DLD1 (cell line): ENCODE measurements around the gene MSL2.
"Not testable (repeated sequence)": the region's sequence is repeated elsewhere in the genome, so short reads cannot be mapped to it uniquely, and the experiment has no call there.

Experiments used
- in situ Hi-C: cut with HindIII; loops from 2 replicates; pipeline ENCODE4 v1.10.0; 2017; ENCODE audit warnings: low sequenced_read_pairs

The MSL2 gene

GRCh38 chr3:136146981-136147729 lies 49.0 kb downstream of the MSL2 start:
- in situ Hi-C loops: no loop called here

- in situ Hi-C loops: not testable (repeated sequence)
Measured at GRCh38 chr3:136144397-136144796, 51.7 kb downstream of the MSL2 start.

DNA sequence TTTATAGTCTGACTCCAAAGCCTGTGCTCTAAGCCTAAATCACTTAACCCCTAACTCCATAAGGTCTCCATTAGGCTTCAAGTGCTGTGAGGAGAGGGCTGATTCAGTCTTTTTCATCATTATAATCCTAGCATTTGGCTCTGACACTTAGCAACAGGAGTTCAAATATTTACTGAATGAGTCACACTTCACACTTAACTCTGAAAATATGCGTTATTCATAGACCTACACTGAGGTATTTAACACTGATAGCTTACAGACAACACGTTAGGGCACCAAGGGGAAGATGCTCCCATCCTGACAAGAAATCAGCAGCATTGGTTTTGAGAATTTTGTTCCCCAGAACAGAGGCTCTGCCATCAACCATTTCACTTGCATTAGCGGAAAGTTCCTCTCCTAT lies 53.5 kb downstream of the MSL2 start:
- in situ Hi-C loops: no loop called here

DNA sequence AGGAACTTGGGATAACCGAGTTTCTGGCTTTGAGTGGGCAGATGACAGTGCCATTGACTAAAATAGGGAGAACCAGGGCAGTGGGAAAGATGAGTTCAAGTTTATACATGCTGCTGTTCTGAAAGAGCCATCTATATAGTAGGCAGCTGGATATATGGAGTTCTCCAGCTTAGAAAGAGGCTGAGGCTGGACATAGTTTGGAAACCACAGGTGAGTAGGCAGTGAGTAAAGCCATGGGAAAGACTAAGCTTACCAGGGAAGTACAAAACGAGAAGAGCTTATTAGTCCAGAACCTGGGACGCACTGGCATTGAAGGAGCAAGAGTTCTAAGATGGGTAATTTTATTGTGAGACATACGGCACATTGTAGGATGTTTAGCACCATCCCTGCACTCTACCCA lies 54.2 kb downstream of the MSL2 start:
- in situ Hi-C loops: no loop called here

DNA sequence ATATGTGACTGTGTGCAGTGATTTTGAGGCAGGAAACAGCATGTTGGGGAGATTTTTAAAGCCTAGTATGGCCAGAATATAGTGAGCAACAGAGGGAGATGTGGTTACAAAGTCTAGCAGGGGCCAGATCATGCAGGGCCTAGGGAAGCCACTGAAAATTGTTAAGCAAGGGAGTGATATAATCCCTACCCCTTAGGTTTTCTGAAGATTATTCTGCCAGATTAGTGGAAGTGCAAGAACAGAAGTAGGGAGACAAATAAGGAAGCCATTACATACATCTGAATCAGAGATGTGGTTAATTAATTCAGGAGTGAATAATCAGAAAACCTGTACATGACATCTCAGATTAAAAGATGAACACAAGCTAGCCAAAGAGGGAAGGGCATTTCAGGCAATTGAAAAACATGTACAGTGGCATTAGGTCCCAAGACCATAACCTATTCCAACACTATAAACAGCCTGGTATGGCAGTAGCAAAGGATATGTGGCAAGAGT lies 54.8 kb downstream of the MSL2 start:
- in situ Hi-C loops: no loop called here

DNA sequence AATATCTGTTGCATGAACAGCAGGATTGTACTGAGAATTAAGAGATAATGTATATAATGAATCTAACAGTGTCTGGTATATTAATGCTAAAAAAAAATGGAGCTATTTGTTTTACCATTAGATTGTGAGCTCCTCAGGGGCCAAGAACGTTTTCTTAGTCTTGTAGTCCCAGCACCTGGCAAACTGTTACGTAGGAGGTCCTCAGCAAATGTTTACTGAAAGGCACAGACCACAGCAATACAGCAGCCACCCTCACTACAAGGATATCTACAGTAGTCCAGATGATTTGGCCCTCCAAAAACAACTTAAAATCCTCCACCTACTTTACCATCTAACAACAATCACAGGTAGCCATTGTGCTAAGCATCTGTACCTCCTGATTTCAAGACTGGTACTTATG lies 59.7 kb downstream of the MSL2 start:
- in situ Hi-C loops: no loop called here

- in situ Hi-C loops: no loop called here
Measured at GRCh38 chr3:136135039-136135802, 60.9 kb downstream of the MSL2 start.

DNA sequence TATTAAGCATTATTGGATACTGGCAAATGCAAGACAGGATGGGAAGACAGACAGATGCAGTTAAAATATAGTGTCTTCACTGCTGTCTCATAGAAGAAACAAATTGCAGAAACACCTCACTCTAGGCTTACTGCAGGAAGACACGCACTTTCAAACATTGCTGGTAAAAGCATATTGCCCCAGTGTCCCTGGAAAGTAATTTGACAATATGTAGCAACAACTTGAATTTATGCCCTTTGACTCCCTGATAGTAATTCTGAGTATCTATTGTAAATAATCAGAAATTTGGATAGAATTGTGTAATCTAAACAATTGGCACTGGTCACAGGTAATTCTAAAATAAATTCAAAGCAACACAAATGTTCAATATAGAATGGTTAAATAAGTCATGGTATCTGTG lies 62.0 kb downstream of the MSL2 start:
- in situ Hi-C loops: no loop called here

- in situ Hi-C loops: not testable (repeated sequence)
Measured at GRCh38 chr3:136131647-136132046, 64.5 kb downstream of the MSL2 start.

- in situ Hi-C loops: no loop called here
Measured at GRCh38 chr3:136122006-136122405, 74.1 kb downstream of the MSL2 start.

DNA sequence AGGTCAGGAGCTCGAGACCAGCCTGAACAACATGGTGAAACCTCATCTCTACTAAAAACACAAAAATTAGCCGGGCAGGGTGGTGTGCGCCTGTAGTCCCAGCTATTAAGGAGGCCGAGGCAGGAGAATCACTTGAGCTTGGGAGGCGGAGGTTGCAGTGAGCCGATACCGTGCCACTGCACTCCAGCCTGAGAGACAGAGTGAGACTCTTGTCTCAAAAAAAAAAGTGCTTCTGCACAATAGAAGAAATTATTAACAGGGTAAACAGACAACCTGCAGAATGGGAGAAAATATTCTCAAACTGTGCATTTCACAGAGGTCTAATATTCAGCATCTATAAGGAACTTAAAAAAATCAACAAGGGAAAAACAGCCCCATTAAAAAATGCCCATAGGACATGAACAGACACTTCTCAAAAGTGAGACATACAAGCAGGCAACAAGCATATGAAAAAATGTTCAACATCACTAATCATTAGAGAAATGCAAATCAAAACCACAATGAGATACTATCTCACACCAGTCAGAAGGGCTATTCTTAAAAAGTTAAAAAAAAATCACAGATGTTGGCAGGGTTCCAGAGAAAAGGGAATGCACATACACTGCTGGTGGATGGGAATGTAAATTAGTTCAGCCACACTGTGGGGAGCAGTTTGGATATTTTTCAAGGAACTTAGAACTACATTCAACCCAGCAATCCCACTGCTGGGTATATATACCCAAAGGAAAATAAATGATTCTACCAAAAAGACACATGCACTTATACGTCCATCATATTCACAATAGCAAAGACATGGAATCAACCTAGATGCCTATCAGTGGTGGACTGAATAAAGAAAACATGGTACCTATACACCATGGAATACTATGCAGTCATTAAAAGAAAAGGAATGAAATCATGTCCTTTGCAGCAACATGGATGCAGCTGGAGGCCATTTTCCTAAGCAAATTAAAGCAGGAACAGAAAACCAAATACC lies 75.5 kb downstream of the MSL2 start:
- in situ Hi-C loops: no loop called here

DNA sequence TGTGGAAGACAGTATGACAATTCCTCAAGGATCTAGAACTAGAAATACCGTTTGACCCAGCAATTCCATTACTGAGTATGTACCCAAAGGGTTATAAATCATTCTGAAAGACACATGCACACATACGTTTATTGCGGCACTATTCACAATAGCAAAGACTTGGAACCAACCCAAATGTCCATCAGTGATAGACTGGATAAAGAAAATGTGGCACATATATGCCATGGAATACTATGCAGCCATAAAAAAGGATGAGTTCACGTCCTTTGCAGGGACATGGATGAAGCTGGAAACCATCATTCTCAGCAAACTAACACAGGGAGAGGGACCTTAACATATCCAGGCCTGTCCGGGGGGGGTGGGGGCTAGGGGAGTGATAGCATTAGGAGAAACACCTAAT lies 76.4 kb downstream of the MSL2 start:
- in situ Hi-C loops: not testable (repeated sequence)

- in situ Hi-C loops: not testable (repeated sequence)
Measured at GRCh38 chr3:136119332-136119731, 76.8 kb downstream of the MSL2 start.

DNA sequence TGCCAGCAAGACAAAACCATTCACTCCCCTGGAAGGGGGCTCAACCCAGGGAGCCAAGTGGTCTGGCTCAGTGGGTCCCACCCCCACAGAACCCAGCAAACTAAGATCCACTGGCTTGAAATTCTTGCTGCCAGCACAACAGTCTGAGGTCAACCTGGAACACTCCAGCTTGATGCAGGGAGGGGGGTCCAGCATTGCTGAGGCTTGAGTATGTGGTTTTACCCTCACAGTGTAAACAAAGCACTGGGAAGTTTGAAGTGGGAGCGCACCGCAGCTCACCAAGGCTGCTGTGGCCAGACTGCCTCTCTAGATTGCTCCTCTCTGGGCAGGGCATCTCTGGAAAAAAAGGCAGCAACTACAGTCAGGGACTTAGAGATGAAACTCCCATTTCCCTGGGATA lies 81.7 kb downstream of the MSL2 start:
- in situ Hi-C loops: no loop called here

GRCh38 chr3:136110481-136110880 lies 85.7 kb downstream of the MSL2 start:
- in situ Hi-C loops: no loop called here

GRCh38 chr3:136109499-136109898 lies 86.6 kb downstream of the MSL2 start:
- in situ Hi-C loops: no loop called here

DNA sequence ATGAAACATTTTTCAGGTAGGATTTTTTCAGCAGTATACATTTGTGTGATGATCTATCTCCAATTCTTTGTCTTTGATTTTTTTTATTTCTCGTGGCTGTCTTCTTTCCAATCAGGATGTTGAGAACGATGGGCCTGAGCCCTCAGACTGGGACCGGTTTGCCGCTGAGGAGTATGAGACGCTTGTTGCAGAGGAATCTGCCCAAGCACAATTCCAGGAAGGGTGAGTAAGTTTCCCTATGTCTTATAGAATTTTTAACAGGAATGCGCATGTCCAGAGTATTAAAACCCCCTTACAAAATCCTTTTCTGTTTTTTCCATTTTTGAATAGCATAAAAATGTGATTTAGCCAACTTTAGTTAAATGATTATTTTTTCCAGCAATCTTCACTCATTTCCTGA lies 90.0 kb downstream of the MSL2 start:
- in situ Hi-C loops: no loop called here

DNA sequence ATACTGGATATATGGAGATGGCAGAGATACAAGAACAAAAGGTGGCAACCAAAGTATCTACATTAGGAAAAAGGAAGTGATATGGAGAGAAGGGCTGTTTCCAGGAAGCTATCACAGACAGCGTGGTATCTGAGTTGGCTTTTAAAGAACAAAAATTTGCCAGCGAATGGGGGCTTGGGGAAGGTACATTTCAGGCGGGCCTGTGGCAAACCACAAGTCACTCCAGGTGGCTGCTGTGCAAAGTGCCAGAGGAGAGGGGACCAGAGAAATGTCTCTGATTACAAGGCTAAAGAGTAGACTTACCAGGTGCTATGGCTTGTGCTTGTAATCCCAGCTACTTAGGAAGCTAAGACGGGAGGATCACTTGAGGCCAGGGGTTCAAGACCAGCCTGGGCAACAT lies 91.1 kb downstream of the MSL2 start:
- in situ Hi-C loops: no loop called here
